HepG2 (cell line): ENCODE data around the gene P2RY11. TPM values are rescaled to one million over a fixed set of nuclear protein-coding genes. Genes with fewer than 3 reads are reported as not detected.

ENCODE experiments used
- ATAC-seq: fragments of 200-7000 bp; cut with Tn5 transposase; 3 replicates; pipeline ENCODE4 v1.9.1; 2020; ENCODE audit warnings: mild to moderate bottlenecking, moderate library complexity
- BruUV-seq: library from RNA; stranded (reverse); fragments of 400-500 nt; replicated peaks from 2 replicates; lab custom pipeline; 2021; lab: Mats Ljungman, UMichigan
- CTCF ChIA-PET: fragments of 300-600 bp; formaldehyde crosslinking; extraction: SDS; loops from one replicate; lab custom pipeline; 2021; ENCODE audit warnings: low total read pairs, inconsistent platforms, low intra/inter-chr PET ratio; lab: Yijun Ruan, JAX
- POLR2A ChIA-PET: fragments of 350-600 bp; sonication (Branson Sonifier 250); formaldehyde crosslinking; loops from one replicate; lab custom pipeline; 2020; ENCODE audit warnings: antibody characterized with exemption, inconsistent platforms; lab: Yijun Ruan, JAX
- DNase-seq: peaks from one replicate; pipeline ENCODE4 v3.0.0-alpha.2; 2015; ENCODE audit warnings: low spot score
- FAIRE-seq: peaks from 3 replicates; lab custom pipeline; 2011; peaks lifted over from hg19 to GRCh38; lab: Jason Lieb, UNC
- H2AFZ ChIP-seq: one replicate; pipeline ENCODE4 v1.6.1; 2011; ENCODE audit warnings: low read length, inconsistent platforms
- H3K27ac ChIP-seq: fragments of 300-600 bp; 3 replicates; pipeline ENCODE4 v1.8.0; 2011; ENCODE audit warnings: mixed run types, mild to moderate bottlenecking, mixed read lengths, low read length, inconsistent platforms; ENCODE audit not compliant: insufficient read depth; ENCODE audit errors: extremely low read length
- H3K27me3 ChIP-seq, 2 experiments: fragments of 200-600 bp in 1 of 2; 2 replicates in 1 of 2; 3 replicates in 1 of 2; pipeline versions ENCODE4 v1.6.0 to v1.8.0; 2011; ENCODE audit warnings: low read length in 2 of 2, mild to moderate bottlenecking in 2 of 2, moderate library complexity in 2 of 2, inconsistent platforms in 1 of 2; ENCODE audit not compliant: insufficient read depth in 2 of 2, control insufficient read depth in 1 of 2
- H3K36me3 ChIP-seq, 2 experiments: fragments of 200-600 bp in 1 of 2; replicated peaks in 1 of 2; 2 replicates in 1 of 2; 3 replicates in 1 of 2; pipeline versions ENCODE4 v1.5.1 to v1.8.0; 2011; ENCODE audit warnings: low read length in 2 of 2, inconsistent platforms in 1 of 2; ENCODE audit not compliant: insufficient read depth in 2 of 2, control insufficient read depth in 1 of 2
- H3K4me1 ChIP-seq: 2 replicates; pipeline ENCODE4 v1.5.1; 2012; ENCODE audit warnings: low read length, inconsistent platforms; ENCODE audit not compliant: insufficient read depth
- H3K4me2 ChIP-seq: 2 replicates; pipeline ENCODE4 v1.6.0; 2011; ENCODE audit warnings: low read depth, low read length, inconsistent platforms
- H3K4me3 ChIP-seq, 3 experiments: fragments of 200-600 bp in 1 of 3; sonication (generic), shearing (Covaris generic) in 1 of 3; replicated peaks in 1 of 3; 2 replicates each; pipeline ENCODE4 v1.5.1; 2011 to 2016; ENCODE audit warnings: low read length in 3 of 3, inconsistent platforms in 2 of 3, low read depth in 2 of 3, mild to moderate bottlenecking in 2 of 3, control low read depth in 1 of 3, mixed read lengths in 1 of 3; ENCODE audit not compliant: insufficient read depth in 1 of 3
- H3K79me2 ChIP-seq: one replicate; pipeline ENCODE4 v1.6.1; 2011; ENCODE audit warnings: low read length, inconsistent platforms; ENCODE audit not compliant: insufficient read depth
- H3K9ac ChIP-seq: 2 replicates; pipeline ENCODE4 v1.6.0; 2011; ENCODE audit warnings: mild to moderate bottlenecking, low read depth, low read length, inconsistent platforms; ENCODE audit not compliant: insufficient read depth
- H3K9me3 ChIP-seq: 2 replicates; pipeline ENCODE4 v1.5.1; 2012; ENCODE audit warnings: mild to moderate bottlenecking, low read length
- H4K20me1 ChIP-seq: 2 replicates; pipeline ENCODE4 v1.6.0; 2011; ENCODE audit warnings: inconsistent platforms, mild to moderate bottlenecking, low read length, moderate library complexity; ENCODE audit not compliant: insufficient read depth
- EHMT2 ChIP-seq: fragments of 200-600 bp; sonication (generic); IDR thresholded peaks from 2 replicates; pipeline ENCODE4 v1.7.0; 2017; ENCODE audit warnings: antibody characterized with exemption, low read depth, low read length, borderline replicate concordance
- ERF ChIP-seq: IDR thresholded peaks from 2 replicates; pipeline ENCODE4 v1.6.1; 2018; ENCODE audit warnings: missing biosample characterization, missing genetic modification reagents
- HMGA1 ChIP-seq: sonication (generic); formaldehyde crosslinking; conservative IDR thresholded peaks from 2 replicates; pipeline ENCODE4 v1.4.0; 2020; ENCODE audit warnings: missing genetic modification reagents
- MIER2 ChIP-seq: IDR thresholded peaks from 2 replicates; pipeline ENCODE4 v1.6.1; 2016; ENCODE audit warnings: missing biosample characterization, missing genetic modification reagents
- ZNF558 ChIP-seq: sonication (generic); formaldehyde crosslinking; IDR thresholded peaks from 2 replicates; pipeline ENCODE4 v1.9.0; 2022; ENCODE audit warnings: mild to moderate bottlenecking, missing genetic modification reagents, borderline replicate concordance
- ZNF816 ChIP-seq: sonication (generic); formaldehyde crosslinking; IDR thresholded peaks from 2 replicates; pipeline ENCODE4 v1.8.0; 2022; ENCODE audit warnings: missing genetic modification reagents, mild to moderate bottlenecking, borderline replicate concordance
- WGBS: methylation state at CpG from one replicate; pipeline ENCODE4 v1.1.6; 2017; ENCODE audit warnings: low lambda C conversion rate; 5-methylcytosine and 5-hydroxymethylcytosine counted together
- in situ Hi-C: cut with HindIII; loops from 2 replicates; pipeline ENCODE4 v1.10.0; 2017; ENCODE audit warnings: low pct_unique_long_range_greater_than_20kb; ENCODE audit not compliant: extremely low pct_ligation_motif_present
- intact Hi-C: fragments of 100-400 bp; cut with micrococcal nuclease; formaldehyde crosslinking; loops from one replicate; pipeline ENCODE4 v1.10.0; 2022; ENCODE audit not compliant: unreplicated experiment
- polyA plus RNA-seq, 8 experiments: library from polyadenylated mRNA; depleted of rRNA in 3 of 8; stranded (reverse) in 7 of 8; unstranded in 1 of 8; fragments of >200 nt; fragmentation: Illumina TruSeq in 4 of 8; extraction: Trizol in 4 of 8; gene quantifications; 2 replicates each; pipeline versions ENCODE4 v1.2.1 to v1.2.3, GENCODE V29; 2011 to 2016; ENCODE audit warnings: low read depth in 4 of 8, missing spikeins in 1 of 8, mixed read lengths in 1 of 8; ENCODE audit not compliant: insufficient read depth in 1 of 8
- total RNA-seq, 5 experiments: library from RNA; depleted of rRNA; stranded (reverse); fragments of >200 nt; fragmentation: Illumina TruSeq; extraction: Trizol; gene quantifications; 2 replicates each; pipeline ENCODE4 v1.2.3, GENCODE V29; 2016; ENCODE audit warnings: low read depth in 1 of 5
- TF ChIP-seq, protein P1 (sequence below): sonication (generic); formaldehyde crosslinking; IDR thresholded peaks from 2 replicates; pipeline ENCODE4 v1.4.0; 2020; ENCODE audit warnings: missing genetic modification reagents
- TF ChIP-seq, protein P2 (sequence below), 2 experiments: IDR thresholded peaks; 2 replicates each; pipeline ENCODE4 v1.6.1; 2011 to 2012; ENCODE audit warnings: low read length in 2 of 2, borderline replicate concordance in 1 of 2, low read depth in 1 of 2, mild to moderate bottlenecking in 1 of 2, moderate library complexity in 1 of 2
- TF ChIP-seq, protein P3 (sequence below): sonication (generic); formaldehyde crosslinking; IDR thresholded peaks from 2 replicates; pipeline ENCODE4 v1.8.1; 2023; ENCODE audit warnings: mild to moderate bottlenecking, missing genetic modification reagents, borderline replicate concordance

The P2RY11 gene
- total and polyA plus RNA-seq, 2 of the 13 experiments (the other 11 are each of a cell fraction or from before 2014, with no cell fraction given): 4.0 to 7.8 TPM

DNA sequence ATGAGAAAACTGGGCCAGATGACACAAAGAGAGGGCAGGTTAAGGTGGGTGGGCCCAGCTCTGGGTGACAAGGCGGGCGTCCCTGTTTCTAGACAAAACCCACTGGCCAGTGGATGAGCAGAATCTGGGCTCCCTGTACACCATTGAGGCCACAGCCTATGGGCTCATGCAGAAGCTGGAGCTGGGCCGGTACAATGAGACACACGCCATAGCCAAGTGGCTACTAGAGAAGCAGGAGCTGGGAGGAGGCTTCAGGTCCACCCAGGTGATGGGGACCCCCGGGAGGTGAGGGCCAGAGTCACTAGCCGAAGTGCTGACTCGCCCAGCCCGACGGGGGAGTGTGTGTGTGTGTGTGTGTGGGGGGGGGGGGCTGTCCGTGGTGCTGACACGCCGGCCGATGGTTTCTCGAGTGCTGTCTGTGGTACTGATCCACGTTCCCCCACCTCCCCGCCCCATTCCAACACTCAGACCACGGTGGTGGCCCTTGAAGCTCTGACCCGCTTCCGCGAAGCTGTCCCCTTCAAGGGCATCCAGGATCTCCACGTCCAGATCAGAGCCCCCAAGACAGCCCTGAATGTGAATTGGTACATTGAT is 49.7 kb upstream of the P2RY11 start:
- no peak overlapping the region for H3K4me3 ChIP-seq
- 36% methylated on average over 5 of the region's 21 CpGs for WGBS
- ChIA-PET CTCF (no interaction called here), POLR2A (no interaction called here)
- no peak overlapping the region for H3K9ac ChIP-seq
- H3K9me3 ChIP-seq: no peaks in the 10 kb centered on the region
- intact Hi-C loops: no loop called here
- ATAC-seq (no peak), FAIRE-seq (no peak), DNase-seq (no peak)
- no peaks in the 10 kb centered on the region for H3K79me2 ChIP-seq
- no peaks in the 10 kb centered on the region for H3K36me3 ChIP-seq
- H4K20me1 ChIP-seq: no peaks in the 10 kb centered on the region
- no peak overlapping the region for H3K4me2 ChIP-seq
- TF ChIP-seq, protein P1, sequence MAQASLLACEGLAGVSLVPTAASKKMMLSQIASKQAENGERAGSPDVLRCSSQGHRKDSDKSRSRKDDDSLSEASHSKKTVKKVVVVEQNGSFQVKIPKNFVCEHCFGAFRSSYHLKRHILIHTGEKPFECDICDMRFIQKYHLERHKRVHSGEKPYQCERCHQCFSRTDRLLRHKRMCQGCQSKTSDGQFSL (CRISPR knock-in tag): peak; percentile 78; the same call in 1 of the 2 replicates
- TF ChIP-seq ZNF816 (no peak), EHMT2 (peak; percentile 61; the same call in 1 of the 2 replicates), MIER2 (CRISPR knock-in tag) (peak; percentile 91), ERF (no peak), HMGA1 (CRISPR knock-in tag) (no peak), ZNF558 (CRISPR knock-in tag) (no peak)
- TF ChIP-seq, protein P2, sequence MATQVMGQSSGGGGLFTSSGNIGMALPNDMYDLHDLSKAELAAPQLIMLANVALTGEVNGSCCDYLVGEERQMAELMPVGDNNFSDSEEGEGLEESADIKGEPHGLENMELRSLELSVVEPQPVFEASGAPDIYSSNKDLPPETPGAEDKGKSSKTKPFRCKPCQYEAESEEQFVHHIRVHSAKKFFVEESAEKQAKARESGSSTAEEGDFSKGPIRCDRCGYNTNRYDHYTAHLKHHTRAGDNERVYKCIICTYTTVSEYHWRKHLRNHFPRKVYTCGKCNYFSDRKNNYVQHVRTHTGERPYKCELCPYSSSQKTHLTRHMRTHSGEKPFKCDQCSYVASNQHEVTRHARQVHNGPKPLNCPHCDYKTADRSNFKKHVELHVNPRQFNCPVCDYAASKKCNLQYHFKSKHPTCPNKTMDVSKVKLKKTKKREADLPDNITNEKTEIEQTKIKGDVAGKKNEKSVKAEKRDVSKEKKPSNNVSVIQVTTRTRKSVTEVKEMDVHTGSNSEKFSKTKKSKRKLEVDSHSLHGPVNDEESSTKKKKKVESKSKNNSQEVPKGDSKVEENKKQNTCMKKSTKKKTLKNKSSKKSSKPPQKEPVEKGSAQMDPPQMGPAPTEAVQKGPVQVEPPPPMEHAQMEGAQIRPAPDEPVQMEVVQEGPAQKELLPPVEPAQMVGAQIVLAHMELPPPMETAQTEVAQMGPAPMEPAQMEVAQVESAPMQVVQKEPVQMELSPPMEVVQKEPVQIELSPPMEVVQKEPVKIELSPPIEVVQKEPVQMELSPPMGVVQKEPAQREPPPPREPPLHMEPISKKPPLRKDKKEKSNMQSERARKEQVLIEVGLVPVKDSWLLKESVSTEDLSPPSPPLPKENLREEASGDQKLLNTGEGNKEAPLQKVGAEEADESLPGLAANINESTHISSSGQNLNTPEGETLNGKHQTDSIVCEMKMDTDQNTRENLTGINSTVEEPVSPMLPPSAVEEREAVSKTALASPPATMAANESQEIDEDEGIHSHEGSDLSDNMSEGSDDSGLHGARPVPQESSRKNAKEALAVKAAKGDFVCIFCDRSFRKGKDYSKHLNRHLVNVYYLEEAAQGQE (IDR thresholded peaks at IDR 0.05; ENCODE audit: borderline replicate concordance in 1 of 2, low read depth in 1 of 2, low read length in 2 of 2): peak; percentile 69 to 93
- TF ChIP-seq, protein P3, sequence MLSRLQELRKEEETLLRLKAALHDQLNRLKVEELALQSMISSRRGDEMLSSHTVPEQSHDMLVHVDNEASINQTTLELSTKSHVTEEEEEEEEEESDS (CRISPR knock-in tag): no peak
- H2AFZ ChIP-seq: no peak overlapping the region
- in situ Hi-C loops: no loop called here
- H3K4me1 ChIP-seq: no peaks in the 10 kb centered on the region
- no TSS peak for BruUV-seq
- peaks cover 0 to 2% of the 10 kb centered on the region in 2 experiments; a peak in 3 of 5 replicates for H3K27me3 ChIP-seq
- no peak overlapping the region for H3K27ac ChIP-seq
